ENCODE measurements around the gene RIC8B.

The RIC8B gene

DNA sequence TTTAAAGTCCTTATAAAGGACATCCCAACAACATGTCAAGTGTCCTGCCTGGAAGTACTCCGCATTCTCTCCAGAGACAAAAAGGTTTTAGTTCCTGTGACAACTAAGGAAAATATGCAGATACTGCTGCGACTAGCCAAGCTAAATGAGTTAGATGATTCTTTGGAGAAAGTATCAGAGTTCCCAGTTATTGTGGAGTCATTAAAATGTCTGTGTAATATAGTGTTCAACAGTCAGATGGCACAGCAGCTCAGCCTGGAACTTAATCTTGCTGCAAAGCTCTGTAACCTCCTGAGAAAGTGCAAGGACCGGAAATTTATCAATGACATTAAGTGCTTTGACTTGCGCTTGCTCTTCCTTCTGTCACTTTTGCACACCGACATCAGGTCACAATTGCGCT is 40.2 kb downstream of the RIC8B start:
- DNase-seq, result no peak

GRCh38 chr12:106815741-106816140 is 41.3 kb downstream of the RIC8B start:
- DNase-seq, result no peak

DNA sequence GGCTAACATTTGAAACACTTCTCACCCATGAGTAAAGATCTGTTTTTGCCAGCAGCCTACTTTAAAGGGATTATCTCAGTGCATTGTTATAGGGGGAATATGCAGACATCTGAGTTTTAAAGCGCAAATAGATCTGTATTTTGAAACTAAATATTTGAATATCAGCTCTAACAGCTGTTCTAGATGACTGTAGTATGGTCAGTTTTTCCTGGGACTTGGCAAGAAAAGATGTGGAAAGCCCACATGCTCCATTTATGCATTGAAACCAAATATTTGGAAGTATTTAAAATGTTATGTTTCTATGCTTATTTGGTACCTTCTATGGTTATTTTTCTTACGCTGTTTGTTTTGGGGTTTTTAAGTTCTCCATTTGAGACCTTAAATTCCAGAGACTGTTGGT is 41.7 kb downstream of the RIC8B start:
- DNase-seq, result no peak

- DNase-seq, result no peak
Measured at GRCh38 chr12:106819991-106820390, 45.5 kb downstream of the RIC8B start.

GRCh38 chr12:106831699-106832098 is 57.2 kb downstream of the RIC8B start:
- no peak for DNase-seq

DNA sequence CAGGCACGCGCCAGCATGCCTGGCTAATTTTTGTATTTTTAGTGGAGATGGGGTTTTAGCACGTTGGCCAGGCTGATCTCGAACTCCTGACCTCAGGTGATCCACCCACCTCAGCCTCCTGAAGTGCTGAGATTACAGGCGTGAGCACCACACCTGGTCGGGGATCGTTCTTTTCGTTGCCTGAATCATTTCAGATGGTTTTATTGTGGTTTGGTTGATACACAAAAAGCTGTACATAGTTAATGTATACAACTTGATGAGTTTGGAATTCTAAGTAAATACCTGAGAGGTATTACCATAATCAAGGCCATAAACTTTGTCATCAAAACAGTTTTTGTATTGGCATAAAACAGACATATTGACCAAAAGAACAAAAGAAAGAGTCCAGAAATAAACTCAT is 63.3 kb downstream of the RIC8B start:
- no peak for DNase-seq

DNA sequence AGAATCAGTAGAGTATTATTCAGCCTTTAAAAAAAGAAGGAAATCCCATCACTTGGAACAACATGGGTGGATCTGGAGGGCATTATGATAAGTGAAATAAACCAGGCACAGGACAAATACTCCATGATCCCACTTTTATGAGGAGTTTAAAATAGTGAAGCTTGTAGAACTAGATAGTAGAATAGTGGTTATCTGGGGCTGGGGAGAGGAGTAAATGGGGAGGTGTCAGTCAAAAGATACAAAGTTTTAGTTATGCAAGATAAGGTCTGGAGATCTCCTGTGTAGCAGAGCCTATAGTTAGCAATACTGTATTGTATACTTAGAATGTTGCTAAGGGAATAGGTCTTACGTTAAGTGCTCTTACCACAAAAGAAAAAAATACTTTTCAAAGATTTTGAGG is 64.9 kb downstream of the RIC8B start:
- DNase-seq, result no peak

DNA sequence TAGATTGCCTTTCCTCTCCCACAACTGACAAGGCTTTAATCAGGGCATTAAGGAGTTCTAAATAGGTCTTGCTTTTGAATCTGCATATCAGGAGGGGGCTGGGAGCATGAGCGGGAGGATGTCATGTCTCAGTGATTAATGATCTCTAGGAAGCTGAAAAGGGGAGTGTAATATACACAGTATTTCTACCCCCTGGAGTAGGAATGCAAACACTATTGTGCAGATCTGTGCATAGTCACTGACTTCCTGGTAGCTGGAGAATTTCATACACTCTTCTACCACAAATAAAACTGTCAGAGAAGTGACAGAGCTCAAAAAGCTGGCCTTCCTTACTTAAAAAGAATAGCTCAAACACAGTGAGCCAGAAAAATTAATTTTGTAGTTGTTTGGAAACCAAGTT is 65.8 kb downstream of the RIC8B start:
- DNase-seq, result peak; percentile 64

DNA sequence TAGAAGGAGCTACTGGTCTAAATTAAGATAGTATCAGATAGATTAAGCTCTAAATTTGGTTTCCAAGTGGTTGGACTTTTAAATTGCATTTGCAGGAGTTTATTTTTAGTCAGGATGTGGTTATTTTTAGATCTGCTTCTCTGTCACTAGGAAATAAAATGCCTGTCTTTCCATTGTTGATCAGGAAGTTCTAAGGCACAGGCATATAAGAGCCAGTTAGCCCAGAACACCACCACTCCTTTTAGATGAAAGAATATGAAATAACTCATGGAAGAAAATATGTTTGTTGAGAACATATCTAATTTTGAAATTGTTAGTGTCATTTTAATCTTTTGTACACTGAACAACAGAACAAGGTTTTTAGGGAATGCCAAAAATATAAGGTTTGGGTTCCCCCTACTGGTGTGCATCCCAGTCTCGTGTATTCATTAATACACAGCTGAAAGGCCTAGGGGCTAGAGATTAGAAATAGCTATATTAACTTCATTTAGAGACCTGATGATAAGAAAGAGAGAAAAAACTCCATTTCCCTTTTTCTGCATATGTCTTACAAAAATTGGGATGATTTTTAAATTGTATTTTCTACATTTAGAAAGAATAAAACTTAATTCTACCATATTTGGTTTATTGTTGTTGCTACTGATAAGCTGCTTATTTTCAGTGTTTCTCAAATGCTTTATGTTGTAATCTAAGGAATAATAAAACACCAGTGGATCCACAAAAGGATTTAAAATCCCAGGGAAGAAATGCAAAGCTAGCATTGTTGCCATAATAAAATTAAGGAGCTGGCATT is 67.2 kb downstream of the RIC8B start:
- DNase-seq, result peak; percentile 59

GRCh38 chr12:106845902-106846301 is 71.4 kb downstream of the RIC8B start:
- DNase-seq, result no peak

GRCh38 chr12:106847861-106848260 is 73.4 kb downstream of the RIC8B start:
- DNase-seq, result no peak

DNA sequence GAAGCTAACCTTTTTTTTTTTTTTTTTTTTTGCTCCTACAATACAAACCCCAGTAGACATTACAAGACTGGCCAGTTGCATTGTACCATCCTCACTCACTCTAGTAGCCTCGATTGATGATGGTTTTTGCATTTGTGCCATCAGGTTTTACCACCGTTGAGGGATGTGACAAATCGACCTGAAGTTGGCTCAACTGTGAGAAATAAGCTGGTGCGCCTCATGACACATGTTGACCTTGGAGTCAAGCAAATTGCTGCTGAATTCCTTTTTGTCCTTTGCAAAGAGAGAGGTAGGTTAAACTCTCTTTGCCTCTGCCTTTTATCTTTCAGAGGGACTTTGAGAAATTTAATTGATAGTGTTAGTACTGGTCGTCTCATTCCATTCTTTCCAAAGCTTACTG is 76.8 kb downstream of the RIC8B start:
- no peak for DNase-seq

DNA sequence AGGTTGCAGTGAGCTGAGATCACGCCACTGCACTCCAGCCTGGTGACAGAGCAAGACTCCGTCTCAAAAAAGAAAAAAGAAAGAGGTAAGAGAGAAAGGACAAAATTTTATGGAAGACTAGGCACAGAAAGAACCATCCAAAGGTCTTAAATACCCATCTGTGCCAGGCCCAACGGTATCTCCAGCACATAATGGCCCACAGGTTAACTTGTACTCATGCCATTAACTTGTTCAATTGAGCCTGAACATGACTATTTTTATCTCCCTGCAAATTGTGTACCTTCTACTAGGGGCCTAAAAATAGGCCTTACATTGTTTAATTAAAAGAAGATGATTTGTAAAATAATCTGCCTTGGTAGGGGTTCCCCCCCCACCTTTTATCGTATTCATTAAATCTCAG is 80.2 kb downstream of the RIC8B start:
- DNase-seq, result no peak

GRCh38 chr12:106855221-106855758 is 80.8 kb downstream of the RIC8B start:
- DNase-seq, result no peak

- peak; percentile 81 for DNase-seq
Measured at GRCh38 chr12:106861984-106862916, 87.8 kb downstream of the RIC8B start.

- peak; percentile 85 for DNase-seq
Measured at GRCh38 chr12:106863189-106863588, 88.7 kb downstream of the RIC8B start.

- DNase-seq, result no peak
Measured at GRCh38 chr12:106865683-106866082, 91.2 kb downstream of the RIC8B start.

DNA sequence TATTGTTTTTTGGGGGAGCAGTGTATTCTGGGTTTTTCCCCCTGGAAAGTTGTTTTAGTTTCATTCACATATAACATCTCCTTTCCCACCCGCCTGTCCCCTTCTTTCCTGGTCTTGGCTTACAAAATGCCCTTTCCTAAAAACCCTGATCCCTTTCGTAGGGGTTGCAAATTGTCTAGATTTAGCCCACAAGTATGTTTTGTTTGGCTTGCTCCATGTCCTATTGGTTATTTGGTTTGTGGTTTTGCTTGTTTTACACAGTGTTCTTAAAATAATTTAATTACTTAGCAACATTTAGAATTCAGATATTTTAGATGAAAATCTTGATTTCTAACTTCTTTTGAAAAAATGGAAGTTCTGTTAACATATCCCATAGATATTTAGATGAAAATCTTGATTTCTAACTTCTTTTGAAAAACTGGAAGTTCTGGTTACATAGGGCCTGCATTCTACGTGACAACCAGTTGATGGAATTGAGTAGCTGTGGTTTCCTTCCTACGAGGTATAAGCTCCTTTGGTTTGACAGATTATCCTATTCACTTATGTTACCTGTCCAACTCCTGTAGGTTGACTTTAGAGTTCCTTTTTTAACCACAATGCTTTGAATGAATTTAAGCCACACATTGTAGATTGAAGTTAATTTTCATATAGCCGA is 92.1 kb downstream of the RIC8B start:
- DNase-seq, result peak; percentile 14

DNA sequence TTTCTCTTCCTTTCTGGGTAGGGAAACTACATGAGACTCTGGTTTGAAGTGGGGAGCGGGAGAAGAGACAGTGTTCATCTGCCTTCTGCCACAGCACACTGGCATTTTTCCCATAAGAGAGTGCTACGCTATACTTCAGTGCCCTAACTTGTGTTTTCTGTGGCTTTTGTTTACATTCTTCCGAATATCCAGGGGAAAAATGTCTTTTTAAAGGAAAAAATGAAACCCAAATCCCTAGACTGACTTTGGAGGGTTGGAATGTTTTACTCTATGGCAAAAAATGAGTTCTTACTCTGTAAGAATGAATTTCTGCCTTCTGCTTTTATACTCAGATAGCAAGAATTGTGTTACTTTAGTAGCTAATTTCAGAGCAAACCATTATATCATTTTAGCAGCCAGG is 93.2 kb downstream of the RIC8B start:
- no peak for DNase-seq

- DNase-seq, result no peak
Measured at GRCh38 chr12:106868982-106869700, 94.7 kb downstream of the RIC8B start.

DNA sequence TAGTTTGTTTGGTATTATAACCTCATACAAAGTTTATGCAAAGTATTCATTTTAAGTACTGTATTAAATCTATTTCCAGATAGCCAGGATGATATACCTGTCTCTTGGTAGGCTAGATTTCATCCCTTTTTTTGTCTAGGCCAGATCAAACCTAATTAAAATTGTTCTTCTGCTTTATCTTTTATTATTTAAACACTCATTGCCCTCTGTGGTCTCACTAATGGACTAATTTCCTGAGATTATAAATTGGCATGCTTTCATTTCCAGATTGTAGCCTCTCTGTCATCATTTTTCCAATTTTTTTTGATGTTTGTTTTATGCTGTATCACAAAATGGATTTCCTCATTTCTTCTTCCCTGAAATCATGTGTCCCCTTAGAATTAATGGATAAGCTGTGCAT is 95.6 kb downstream of the RIC8B start:
- no peak for DNase-seq

- no peak for DNase-seq
Measured at GRCh38 chr12:106871477-106871876, 97.0 kb downstream of the RIC8B start.

- DNase-seq, result no peak
Measured at GRCh38 chr12:106873983-106874382, 99.5 kb downstream of the RIC8B start.
